Activated CD4-positive, alpha-beta memory T cell treated with anti-CD3 and anti-CD28 coated beads for 36 hours (primary cell): ENCODE results near the gene JHY. TPM values are rescaled to one million over a fixed set of nuclear protein-coding genes. Genes with fewer than 3 reads are reported as not detected.

Source experiments
- CTCF ChIA-PET: fragments of 350-600 bp; sonication (Branson Sonifier 250); formaldehyde crosslinking; loops from one replicate; lab custom pipeline; 2021; ENCODE audit warnings: antibody characterized with exemption, inconsistent platforms; lab: Charles Lee
- POLR2A ChIA-PET: fragments of 350-600 bp; sonication (Branson Sonifier 250); formaldehyde crosslinking; loops from one replicate; lab custom pipeline; 2021; ENCODE audit warnings: antibody characterized with exemption; lab: Charles Lee
- DNase-seq: peaks from one replicate; pipeline ENCODE4 v3.0.0-alpha.2; 2020
- H3K27ac Mint-ChIP-seq: one replicate; pipeline ENCODE4 v1.8.0; 2021; ENCODE audit warnings: mixed read lengths
- H3K27me3 Mint-ChIP-seq: one replicate; pipeline ENCODE4 v1.8.0; 2021; ENCODE audit warnings: mixed read lengths
- H3K36me3 Mint-ChIP-seq: one replicate; pipeline ENCODE4 v1.8.0; 2021; ENCODE audit warnings: mixed read lengths
- H3K4me1 Mint-ChIP-seq: one replicate; pipeline ENCODE4 v1.8.0; 2021; ENCODE audit warnings: low read depth, mixed read lengths
- H3K4me3 Mint-ChIP-seq: one replicate; pipeline ENCODE4 v1.8.0; 2021; ENCODE audit warnings: mild to moderate bottlenecking, mixed read lengths
- H3K9me3 Mint-ChIP-seq: one replicate; pipeline ENCODE4 v1.8.0; 2021; ENCODE audit warnings: mixed read lengths
- intact Hi-C: fragments of 100-400 bp; cut with micrococcal nuclease; formaldehyde crosslinking; loops from one replicate; pipeline ENCODE4 v1.15.1; 2023
- total RNA-seq, 2 experiments: library from RNA; stranded (reverse); gene quantifications; one replicate each; pipeline ENCODE4 v1.2.3, GENCODE V29; 2021

The JHY gene
- total RNA-seq, 2 experiments from 2014 or later, result 1.6 to 1.7 TPM

DNA sequence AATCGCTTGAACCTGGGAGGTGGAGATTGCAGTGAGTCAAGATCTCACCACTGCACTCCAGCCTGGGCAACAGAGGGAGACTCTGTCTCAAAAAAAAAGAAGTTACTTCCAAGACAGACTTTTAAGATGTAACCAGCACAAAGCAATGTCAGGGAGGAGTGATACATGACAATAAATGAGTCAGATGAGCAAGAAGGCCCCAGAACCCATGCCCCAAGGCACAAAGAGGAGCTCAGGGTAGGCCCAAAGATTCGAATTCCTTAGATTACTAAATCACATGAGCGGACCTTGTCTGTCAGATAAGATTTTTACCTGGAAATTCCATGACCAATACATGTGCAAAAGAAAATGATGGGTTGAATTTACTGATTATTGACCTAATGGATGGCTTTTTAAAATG, 10.5 kb upstream of the JHY start:
- no peaks in the 10 kb centered on the region for H3K9me3 Mint-ChIP-seq
- intact Hi-C loops, result no loop called here
- H3K4me1 Mint-ChIP-seq, result no peaks in the 10 kb centered on the region
- no peak for DNase-seq
- no peak overlapping the region for H3K27ac Mint-ChIP-seq
- peaks cover 5% of the 10 kb centered on the region for H3K27me3 Mint-ChIP-seq
- H3K36me3 Mint-ChIP-seq, result no peaks in the 10 kb centered on the region
- H3K4me3 Mint-ChIP-seq, result no peak overlapping the region
- ChIA-PET CTCF (interaction anchor here (1.0 to 26.3 kb wide), 2 partner anchors 8 to 151 kb away, joined by 8 to 372 read pairs; no protein-coding TSS in a partner anchor), POLR2A (no interaction called here)

DNA sequence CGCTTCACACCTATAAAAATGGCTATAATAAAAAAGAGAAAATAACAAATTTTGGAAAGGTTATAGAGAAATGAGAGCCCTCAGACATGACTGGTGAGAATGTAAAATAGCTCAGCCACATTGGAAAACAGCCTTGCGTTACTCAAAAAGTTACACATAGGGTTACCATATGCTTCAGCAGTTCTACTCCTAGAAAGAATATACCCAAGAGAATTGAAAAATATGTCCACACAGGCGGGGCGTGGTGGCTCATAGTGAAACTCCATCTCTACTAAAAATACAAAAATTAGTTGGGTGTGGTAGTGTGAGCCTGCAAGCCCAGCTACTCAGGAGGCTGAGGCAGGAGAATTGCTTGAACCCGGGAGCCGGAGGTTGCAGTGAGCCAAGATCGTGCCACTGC, 7.6 kb upstream of the JHY start:
- no peak for DNase-seq
- Mint-ChIP-seq H3K27me3 (peaks cover 2% of the 10 kb centered on the region), H3K9me3 (no peaks in the 10 kb centered on the region), H3K36me3 (no peaks in the 10 kb centered on the region), H3K4me3 (no peak overlapping the region), H3K27ac (no peak overlapping the region), H3K4me1 (peaks cover 4% of the 10 kb centered on the region)
- POLR2A ChIA-PET, result no interaction called here
- CTCF ChIA-PET, result interaction anchor here (1.5 to 26.3 kb wide), 3 partner anchors 11 to 148 kb away, joined by 3 to 372 read pairs (median 13); no protein-coding TSS in a partner anchor
- intact Hi-C loops, result no loop called here

DNA sequence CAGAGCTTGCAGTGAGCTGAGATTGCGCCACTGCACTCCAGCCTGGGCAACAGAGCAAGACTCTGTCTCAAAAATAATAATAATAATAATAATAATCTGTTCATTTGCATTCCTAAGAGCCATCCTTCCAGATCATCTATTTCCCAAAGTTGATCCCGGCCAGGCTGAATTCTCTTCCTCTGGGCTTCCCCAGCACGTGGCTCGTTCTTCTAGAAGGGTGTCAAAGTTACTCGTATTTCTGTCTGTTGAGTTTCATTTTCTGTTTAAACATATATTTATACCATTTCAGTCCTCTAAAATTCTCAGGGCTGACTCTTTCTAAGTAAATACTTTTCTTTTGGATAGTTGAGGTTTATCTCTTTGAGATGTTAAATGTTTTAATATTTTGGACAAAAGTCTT, 4.8 kb upstream of the JHY start:
- CTCF ChIA-PET, result interaction anchor here (26.3 kb wide), 1 partner anchor 145 kb away, joined by 372 read pairs; no protein-coding TSS in a partner anchor
- DNase-seq, result no peak
- peaks cover 19% of the 10 kb centered on the region for H3K4me1 Mint-ChIP-seq
- no peaks in the 10 kb centered on the region for H3K9me3 Mint-ChIP-seq
- H3K36me3 Mint-ChIP-seq, result no peaks in the 10 kb centered on the region
- no peak overlapping the region for H3K4me3 Mint-ChIP-seq
- no peaks in the 10 kb centered on the region for H3K27me3 Mint-ChIP-seq
- intact Hi-C loops, result no loop called here
- H3K27ac Mint-ChIP-seq, result no peak overlapping the region
- POLR2A ChIA-PET, result interaction anchor here (1.2 kb wide), 1 partner anchor 21 kb away, joined by 4 read pairs; no protein-coding TSS in a partner anchor

DNA sequence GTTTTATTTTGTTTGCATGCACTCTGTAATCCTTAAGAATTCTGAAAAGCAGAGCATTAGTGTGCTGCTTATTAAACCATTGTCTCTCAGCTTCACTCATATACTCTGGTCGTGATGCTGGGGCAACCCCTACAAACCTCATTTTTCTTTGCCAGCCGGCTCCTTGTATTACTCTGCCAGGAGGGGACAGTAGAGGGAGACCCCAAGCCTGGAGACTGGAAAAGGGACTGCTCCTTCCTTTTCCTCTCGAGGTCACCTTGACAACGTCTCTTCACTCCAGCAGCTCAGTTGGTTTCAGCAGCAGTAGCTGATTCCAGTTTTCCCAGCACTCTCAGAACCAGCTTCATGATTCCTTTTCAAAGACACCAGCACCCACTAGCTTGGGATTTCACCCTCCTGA, 2.8 kb upstream of the JHY start:
- H3K27me3 Mint-ChIP-seq, result no peaks in the 10 kb centered on the region
- DNase-seq, result no peak
- H3K4me1 Mint-ChIP-seq, result peaks cover 24% of the 10 kb centered on the region
- no peaks in the 10 kb centered on the region for H3K9me3 Mint-ChIP-seq
- CTCF ChIA-PET, result interaction anchor here (1.0 to 3.0 kb wide), 6 partner anchors 16 to 300 kb away, joined by 3 to 15 read pairs (median 6); no protein-coding TSS in a partner anchor
- no peak overlapping the region for H3K27ac Mint-ChIP-seq
- no peaks in the 10 kb centered on the region for H3K36me3 Mint-ChIP-seq
- H3K4me3 Mint-ChIP-seq, result no peak overlapping the region
- POLR2A ChIA-PET, result no interaction called here
- intact Hi-C loops, result loop anchor here (5.0 kb wide), 1 partner anchor 108 kb away; no protein-coding TSS in a partner anchor

DNA sequence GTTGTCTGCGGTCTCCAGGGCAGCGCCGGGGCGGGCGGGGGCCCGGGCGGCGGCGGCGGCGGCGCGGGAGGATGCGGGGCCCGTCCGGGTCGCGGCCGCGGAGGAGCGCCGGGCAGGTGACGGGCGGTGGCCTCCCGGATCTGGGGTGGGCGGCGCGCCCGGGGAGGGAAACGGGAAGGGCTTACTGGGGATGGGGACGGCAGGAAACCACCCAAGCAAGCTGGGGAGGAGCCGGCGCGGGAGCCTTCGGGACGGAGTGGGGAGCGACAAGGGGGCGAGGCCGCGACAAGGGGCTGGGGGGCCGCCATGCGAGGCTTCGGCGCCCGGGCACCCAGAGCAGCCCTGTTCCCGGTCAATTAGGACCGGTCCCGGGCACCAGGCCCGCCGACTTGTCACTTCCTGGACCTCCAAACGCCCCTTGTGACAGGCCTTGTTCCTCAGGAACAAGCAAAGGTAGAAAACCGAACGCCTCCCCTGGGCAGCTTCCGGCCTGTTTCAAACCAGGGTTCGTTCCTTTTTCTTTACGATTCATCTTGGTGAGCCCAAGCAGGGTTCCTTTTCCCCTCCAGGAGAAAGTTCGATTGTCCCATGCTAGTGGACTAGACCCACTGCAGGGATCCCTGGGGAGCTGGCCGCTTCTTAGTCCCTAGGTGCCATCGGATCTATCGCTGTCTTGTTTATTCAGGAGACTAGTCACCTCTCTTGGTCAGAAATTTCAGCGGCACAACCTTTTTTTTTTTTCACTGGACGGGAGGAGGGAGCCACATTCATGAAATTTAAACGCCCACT, 492 bp downstream of the JHY start:
- intact Hi-C loops, result loop anchor here (5.0 kb wide), 1 partner anchor 104 kb away; no protein-coding TSS in a partner anchor
- no peaks in the 10 kb centered on the region for H3K27me3 Mint-ChIP-seq
- DNase-seq, result peak; percentile 63
- ChIA-PET POLR2A (interaction anchor here (0.9 to 1.2 kb wide), 2 partner anchors 26 to 174 kb away, joined by 3 to 4 read pairs; no protein-coding TSS in a partner anchor), CTCF (interaction anchor here (0.7 to 1.8 kb wide), 7 partner anchors 19 to 304 kb away, joined by 3 to 12 read pairs (median 4); no protein-coding TSS in a partner anchor)
- no peaks in the 10 kb centered on the region for H3K36me3 Mint-ChIP-seq
- no peaks in the 10 kb centered on the region for H3K9me3 Mint-ChIP-seq
- peak overlapping the region; percentile 78 for H3K4me3 Mint-ChIP-seq
- H3K27ac Mint-ChIP-seq, result peak overlapping the region; percentile 64
- H3K4me1 Mint-ChIP-seq, result peaks cover 25% of the 10 kb centered on the region

DNA sequence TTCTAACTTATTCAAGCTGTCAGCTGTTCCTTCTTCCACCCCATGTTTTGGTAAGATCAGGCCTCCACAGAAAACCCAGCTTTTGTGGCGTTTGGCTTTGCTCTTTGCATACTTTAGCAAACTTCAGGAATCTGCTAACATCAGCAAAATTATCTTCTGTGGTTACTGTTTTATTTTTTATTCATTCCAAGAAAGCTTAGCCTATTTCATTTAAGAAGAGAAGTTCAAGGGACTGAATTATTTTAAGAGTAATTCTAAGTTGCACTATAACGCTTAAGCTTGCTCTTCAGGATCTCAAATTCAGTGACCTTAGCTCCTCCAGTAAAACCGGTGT, 1.1 kb downstream of the JHY start:
- CTCF ChIA-PET, result interaction anchor here (0.7 to 1.8 kb wide), 7 partner anchors 20 to 304 kb away, joined by 3 to 12 read pairs (median 4); no protein-coding TSS in a partner anchor
- intact Hi-C loops, result loop anchor here (5.0 kb wide), 1 partner anchor 104 kb away; no protein-coding TSS in a partner anchor
- H3K4me3 Mint-ChIP-seq, result peak overlapping the region; percentile 78
- POLR2A ChIA-PET, result interaction anchor here (0.9 to 1.2 kb wide), 2 partner anchors 27 to 173 kb away, joined by 3 to 4 read pairs; no protein-coding TSS in a partner anchor
- H3K9me3 Mint-ChIP-seq, result no peaks in the 10 kb centered on the region
- no peaks in the 10 kb centered on the region for H3K36me3 Mint-ChIP-seq
- H3K27ac Mint-ChIP-seq, result peak overlapping the region; percentile 64
- no peaks in the 10 kb centered on the region for H3K27me3 Mint-ChIP-seq
- peaks cover 25% of the 10 kb centered on the region for H3K4me1 Mint-ChIP-seq
- no peak for DNase-seq

DNA sequence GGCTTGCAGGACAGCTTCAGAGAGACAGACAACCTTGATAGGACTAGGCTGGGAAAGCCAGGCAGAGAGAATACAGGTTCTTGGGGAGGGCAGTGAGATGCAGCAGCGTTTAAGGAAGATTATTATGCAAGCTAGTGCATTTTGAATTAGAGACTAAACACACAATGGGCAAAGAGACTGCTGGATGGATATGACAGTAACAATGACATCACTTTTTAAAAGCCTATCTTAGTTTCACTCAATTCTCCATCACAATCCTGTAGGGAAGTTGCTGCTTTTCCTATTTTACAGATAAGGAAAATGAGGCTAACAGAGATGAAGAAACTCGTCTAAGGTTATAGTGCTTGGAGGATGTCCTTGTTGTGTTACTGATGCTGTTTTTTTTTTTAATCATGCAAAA, 5.6 kb downstream of the JHY start:
- intact Hi-C loops, result no loop called here
- POLR2A ChIA-PET, result no interaction called here

DNA sequence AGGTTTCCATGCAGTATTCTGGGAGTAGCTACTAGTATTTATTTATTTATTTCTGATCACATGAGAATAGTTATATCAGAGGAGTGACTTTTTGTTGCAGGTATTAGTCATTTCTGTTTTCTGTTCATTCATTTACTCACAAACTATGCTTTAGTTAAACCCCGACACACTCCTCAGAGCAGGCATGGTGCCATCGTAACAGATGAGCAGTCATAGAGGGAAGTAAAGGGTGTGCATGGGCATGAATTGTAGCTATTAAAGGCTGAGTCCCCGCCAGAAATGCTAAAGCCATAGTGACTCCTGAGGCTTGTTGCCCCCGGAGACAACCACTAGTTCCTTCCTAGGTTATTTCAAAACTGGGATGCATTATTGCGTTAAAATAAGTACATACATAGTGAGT, 10.6 kb downstream of the JHY start:
- no peak for DNase-seq
- Mint-ChIP-seq H3K9me3 (no peaks in the 10 kb centered on the region), H3K4me3 (no peak overlapping the region), H3K27ac (no peak overlapping the region), H3K4me1 (no peaks in the 10 kb centered on the region), H3K27me3 (no peaks in the 10 kb centered on the region), H3K36me3 (no peaks in the 10 kb centered on the region)
- ChIA-PET POLR2A (no interaction called here), CTCF (interaction anchor here (0.6 to 1.5 kb wide), 3 partner anchors 8 to 161 kb away, joined by 3 to 4 read pairs (median 4); no protein-coding TSS in a partner anchor)
- intact Hi-C loops, result no loop called here

More for the DNA sequence above, 5.6 kb downstream of the JHY start:
- Mint-ChIP-seq H3K36me3 (no peaks in the 10 kb centered on the region), H3K27me3 (no peaks in the 10 kb centered on the region), H3K4me1 (peaks cover 8% of the 10 kb centered on the region), H3K27ac (no peak overlapping the region), H3K4me3 (no peak overlapping the region), H3K9me3 (no peaks in the 10 kb centered on the region)
- CTCF ChIA-PET, result no interaction called here
- no peak for DNase-seq

DNA sequence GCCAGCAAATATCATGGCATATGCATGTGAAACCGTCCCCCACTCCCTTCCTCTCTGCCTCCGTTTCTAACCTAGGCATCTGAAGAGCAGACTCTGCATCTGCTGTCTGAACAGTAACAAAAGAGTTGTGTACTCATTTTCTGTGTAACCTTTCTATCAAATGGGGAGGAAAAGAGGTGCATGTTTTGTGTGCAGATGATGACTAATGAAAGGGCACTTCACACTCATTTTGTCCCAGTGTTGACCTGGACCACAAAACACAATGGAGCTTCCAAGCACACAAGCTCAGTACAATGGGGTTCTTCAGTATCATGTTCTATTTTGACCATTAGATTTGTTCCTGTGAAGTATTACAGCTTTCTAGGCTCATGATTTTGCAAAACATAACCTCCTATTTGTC, 13.0 kb downstream of the JHY start:
- H3K4me3 Mint-ChIP-seq, result no peak overlapping the region
- DNase-seq, result no peak
- no peaks in the 10 kb centered on the region for H3K9me3 Mint-ChIP-seq
- CTCF ChIA-PET, result interaction anchor here (0.6 to 1.7 kb wide), 4 partner anchors 31 to 323 kb away, joined by 3 to 7 read pairs (median 4); no protein-coding TSS in a partner anchor
- intact Hi-C loops, result no loop called here
- no peaks in the 10 kb centered on the region for H3K36me3 Mint-ChIP-seq
- POLR2A ChIA-PET, result no interaction called here
- H3K27me3 Mint-ChIP-seq, result no peaks in the 10 kb centered on the region
- H3K27ac Mint-ChIP-seq, result no peak overlapping the region
- H3K4me1 Mint-ChIP-seq, result no peaks in the 10 kb centered on the region

DNA sequence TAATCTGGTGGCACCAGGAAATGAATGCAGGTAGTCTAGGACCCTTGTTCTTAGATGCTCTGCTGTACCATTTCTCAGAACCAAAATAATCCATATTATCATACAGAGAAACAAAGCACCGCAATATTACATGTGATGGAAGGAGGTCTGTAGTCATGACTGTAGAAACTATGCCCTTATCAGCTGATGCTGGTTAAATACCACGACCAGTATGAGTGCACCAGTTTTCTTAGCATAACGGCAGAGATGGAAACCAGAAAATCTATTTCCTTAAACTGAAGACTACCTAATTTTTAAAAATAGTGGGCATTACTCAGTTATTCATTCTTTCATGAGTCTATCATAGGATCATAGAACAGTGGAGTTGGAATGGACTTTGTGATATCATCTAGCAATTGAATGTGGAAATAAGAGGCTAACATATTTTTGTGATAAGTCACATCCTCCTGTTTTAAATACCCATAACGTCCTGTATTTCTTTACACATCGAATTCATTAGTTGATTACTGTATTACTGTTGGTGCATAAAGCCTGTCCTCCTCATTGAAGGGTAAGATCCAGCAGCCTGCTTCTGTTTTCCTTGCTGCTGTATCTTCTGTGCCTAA, 15.1 kb downstream of the JHY start:
- intact Hi-C loops, result no loop called here
- ChIA-PET CTCF (interaction anchor here (0.6 to 0.9 kb wide), 2 partner anchors 125 to 446 kb away, joined by 3 read pairs; no protein-coding TSS in a partner anchor), POLR2A (no interaction called here)
- Mint-ChIP-seq H3K27me3 (no peaks in the 10 kb centered on the region), H3K4me1 (no peaks in the 10 kb centered on the region), H3K36me3 (no peaks in the 10 kb centered on the region), H3K4me3 (no peak overlapping the region), H3K27ac (no peak overlapping the region), H3K9me3 (no peaks in the 10 kb centered on the region)
- DNase-seq, result no peak

DNA sequence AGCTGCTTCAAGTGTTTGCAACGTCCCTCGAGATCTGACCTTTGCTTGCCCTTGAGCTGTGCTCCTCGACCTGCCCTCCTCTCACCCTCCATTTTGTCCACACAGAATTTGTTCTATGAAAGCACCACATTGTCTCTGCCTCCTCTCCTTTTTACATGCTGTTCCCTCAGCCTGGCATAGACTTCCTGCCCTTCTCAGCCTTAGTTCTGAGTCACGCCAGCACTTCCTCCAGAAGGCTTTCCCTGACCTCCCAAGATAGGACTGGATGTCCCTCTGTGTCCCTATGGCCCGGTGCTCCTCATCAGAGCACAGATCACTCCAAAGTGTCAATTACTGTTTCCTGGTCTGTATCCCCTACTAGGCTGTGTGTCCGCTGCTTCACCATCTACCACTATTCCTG, 16.2 kb downstream of the JHY start:
- intact Hi-C loops, result no loop called here
- no peaks in the 10 kb centered on the region for H3K27me3 Mint-ChIP-seq
- no peaks in the 10 kb centered on the region for H3K4me1 Mint-ChIP-seq
- DNase-seq, result no peak
- no peak overlapping the region for H3K27ac Mint-ChIP-seq
- ChIA-PET POLR2A (no interaction called here), CTCF (no interaction called here)
- no peaks in the 10 kb centered on the region for H3K9me3 Mint-ChIP-seq
- H3K4me3 Mint-ChIP-seq, result no peak overlapping the region
- no peaks in the 10 kb centered on the region for H3K36me3 Mint-ChIP-seq
